LNCAP (cell line): ENCODE results near the gene TREH.

ENCODE experiments used
- CTCF ChIP-seq: fragments of 450-650 bp; IDR thresholded peaks from 2 replicates; pipeline ENCODE4 v1.5.1; 2017; ENCODE audit warnings: mild to moderate bottlenecking

TREH gene

GRCh38 chr11:118619444-118620197 lies 59.8 kb downstream of the TREH start:
- no peak for TF ChIP-seq CTCF

- no peak for TF ChIP-seq CTCF
These were observed 60.5 kb downstream of the TREH start for GRCh38 chr11:118618991-118619375.

DNA sequence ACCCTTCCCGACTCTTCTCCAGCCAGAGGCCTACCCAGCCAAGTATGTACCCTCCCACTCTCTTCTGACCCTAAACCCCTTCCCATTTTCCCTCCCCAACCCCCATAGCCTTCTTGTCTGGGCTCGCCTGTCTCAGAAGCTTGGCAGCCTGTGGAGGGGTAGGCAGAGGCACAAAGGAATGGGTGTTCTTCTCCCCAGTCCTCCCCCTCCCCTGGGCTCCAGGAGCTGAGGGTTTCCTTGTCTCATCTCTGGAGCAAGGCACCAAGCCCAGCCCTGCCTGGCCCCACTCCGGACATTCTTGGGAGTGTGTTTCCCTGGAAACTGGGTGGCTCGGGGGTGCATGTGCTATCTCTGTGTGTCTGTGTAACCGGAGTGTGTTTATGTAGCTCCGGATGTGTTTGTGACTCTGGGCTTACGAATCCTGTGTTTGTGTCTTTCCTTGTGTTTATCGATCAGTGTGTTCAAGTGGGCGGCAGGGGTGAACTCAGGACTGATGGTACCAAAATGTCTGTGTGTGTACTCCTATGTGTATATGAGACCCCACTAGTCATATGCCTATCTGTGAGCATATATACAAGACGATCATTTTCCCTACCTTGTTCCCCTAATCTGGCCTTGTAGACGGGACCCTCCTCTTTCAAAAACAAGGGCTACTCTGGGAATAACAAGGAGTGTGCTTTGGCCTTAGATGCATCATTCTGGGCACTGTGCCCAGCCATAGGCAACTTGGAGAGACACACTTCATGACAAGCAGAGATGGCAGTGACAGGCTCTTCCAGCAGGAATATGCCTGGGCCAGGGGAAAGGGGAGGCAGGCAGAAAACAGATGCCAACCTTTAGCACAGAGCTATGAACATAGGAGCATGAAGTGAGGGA lies 61.1 kb downstream of the TREH start:
- TF ChIP-seq CTCF: no peak

- no peak for TF ChIP-seq CTCF
These were observed 63.5 kb downstream of the TREH start for GRCh38 chr11:118615976-118616371.

GRCh38 chr11:118615282-118615975 lies 64.0 kb downstream of the TREH start:
- TF ChIP-seq CTCF: no peak

GRCh38 chr11:118614511-118614910 lies 64.9 kb downstream of the TREH start:
- no peak for TF ChIP-seq CTCF

GRCh38 chr11:118612378-118612777 lies 67.1 kb downstream of the TREH start:
- no peak for TF ChIP-seq CTCF
